GM12878 (cell line): ENCODE data around the gene NLRP9. TPM values are rescaled to one million over a fixed set of nuclear protein-coding genes. Genes with fewer than 3 reads are reported as not detected.
A peak's percentile ranks its signal among the peaks of the same experiment; 100 is the strongest.

Source experiments
- ATAC-seq: fragments of 200-7000 bp; cut with Tn5 transposase; 3 replicates; pipeline ENCODE4 v1.9.1; 2020; ENCODE audit warnings: mild to moderate bottlenecking, moderate library complexity
- BruUV-seq: library from RNA; stranded (reverse); fragments of 400-500 nt; replicated peaks from 2 replicates; lab custom pipeline; 2021; lab: Mats Ljungman, UMichigan
- CTCF ChIA-PET: fragments of 300-600 bp; sonication (Branson Sonifier 250); formaldehyde crosslinking; extraction: SDS; loops from one replicate; lab custom pipeline; 2021; ENCODE audit warnings: inconsistent platforms; lab: Yijun Ruan, JAX
- POLR2A ChIA-PET: fragments of 350-600 bp; formaldehyde crosslinking; extraction: SDS; loops from one replicate; lab custom pipeline; 2021; ENCODE audit warnings: inconsistent platforms; lab: Charles Lee
- RAD21 ChIA-PET: fragments of 300-600 bp; sonication (Branson Sonifier 250); formaldehyde crosslinking; loops from one replicate; lab custom pipeline; 2023; ENCODE audit warnings: antibody characterized with exemption; ENCODE audit not compliant: unreplicated experiment; lab: Charles Lee
- SMC1A ChIA-PET: fragments of 300-600 bp; sonication (Branson Sonifier 250); formaldehyde crosslinking; loops from one replicate; lab custom pipeline; 2023; ENCODE audit not compliant: unreplicated experiment, uncharacterized antibody; lab: Charles Lee
- DNase-seq: peaks from one replicate; pipeline ENCODE4 v3.0.0-alpha.2; 2011; ENCODE audit warnings: low read depth, low spot score
- FAIRE-seq: peaks from 3 replicates; lab custom pipeline; 2011; peaks lifted over from hg19 to GRCh38; lab: Jason Lieb, UNC
- H2AFZ ChIP-seq: 2 replicates; pipeline ENCODE4 v1.6.0; 2011; ENCODE audit warnings: low read depth, low read length, control low read depth; ENCODE audit not compliant: control insufficient read depth
- H3K27ac ChIP-seq: 2 replicates; pipeline ENCODE4 v1.5.1; 2011; ENCODE audit warnings: control low read depth; ENCODE audit not compliant: control insufficient read depth, insufficient read depth
- H3K27me3 ChIP-seq, 2 experiments: replicated peaks in 1 of 2; 2 replicates each; pipeline versions ENCODE4 v1.6.0 to v1.6.1; 2011; ENCODE audit warnings: low read length in 1 of 2; ENCODE audit not compliant: control insufficient read depth in 2 of 2, insufficient read depth in 2 of 2
- H3K36me3 ChIP-seq, 2 experiments: 2 replicates each; pipeline ENCODE4 v1.5.1; 2011; ENCODE audit warnings: low read length in 1 of 2; ENCODE audit not compliant: control insufficient read depth in 2 of 2, insufficient read depth in 2 of 2
- H3K4me1 ChIP-seq: 2 replicates; pipeline ENCODE4 v1.6.1; 2011; ENCODE audit warnings: mild to moderate bottlenecking, low read length, moderate library complexity, mixed read lengths; ENCODE audit not compliant: control insufficient read depth, insufficient read depth
- H3K4me2 ChIP-seq: 2 replicates; pipeline ENCODE4 v1.6.0; 2011; ENCODE audit warnings: control low read depth; ENCODE audit not compliant: control insufficient read depth, insufficient read depth
- H3K4me3 ChIP-seq: fragments of 200-600 bp; sonication (generic); 2 replicates; pipeline ENCODE4 v1.5.1; 2016
- H3K79me2 ChIP-seq: 2 replicates; pipeline ENCODE4 v1.6.0; 2011; ENCODE audit warnings: low read length; ENCODE audit not compliant: control insufficient read depth, insufficient read depth
- H3K9ac ChIP-seq: 2 replicates; pipeline ENCODE4 v1.8.0; 2011; ENCODE audit warnings: low read length, control low read depth, mixed read lengths; ENCODE audit not compliant: control insufficient read depth, insufficient read depth
- H3K9me3 ChIP-seq: replicated peaks from 3 replicates; pipeline ENCODE4 v1.5.1; 2011; ENCODE audit warnings: mild to moderate bottlenecking, low read length; ENCODE audit not compliant: control insufficient read depth, insufficient read depth
- H4K20me1 ChIP-seq: 2 replicates; pipeline ENCODE4 v1.6.0; 2011; ENCODE audit not compliant: control insufficient read depth, insufficient read depth
- USF1 ChIP-seq: IDR thresholded peaks from 2 replicates; pipeline ENCODE4 v1.6.1; 2011; ENCODE audit warnings: borderline replicate concordance, low read depth, mild to moderate bottlenecking, moderate library complexity, mixed read lengths, low read length; ENCODE audit not compliant: insufficient read depth; ENCODE audit errors: extremely low read length
- ZBTB11 ChIP-seq: fragments of 450-650 bp; formaldehyde crosslinking; IDR thresholded peaks from 2 replicates; pipeline ENCODE4 v1.5.0; 2022; ENCODE audit warnings: mild to moderate bottlenecking, missing genetic modification characterization
- ZBTB40 ChIP-seq: fragments of 450-650 bp; IDR thresholded peaks from 2 replicates; pipeline ENCODE4 v1.6.1; 2016; ENCODE audit warnings: mild to moderate bottlenecking, moderate library complexity, borderline replicate concordance
- WGBS: methylation state at CpG from one replicate; pipeline ENCODE4 v1.1.6; 2016; ENCODE audit warnings: low lambda C conversion rate; ENCODE audit not compliant: insufficient replicate concordance, insufficient coverage; ENCODE audit errors: missing lambda C conversion rate; 5-methylcytosine and 5-hydroxymethylcytosine counted together
- in situ Hi-C: fragments of 300-500 bp; cut with MboI; formaldehyde crosslinking; loops from 9 replicates; pipeline ENCODE4 v1.14.3; 2018; ENCODE audit warnings: mixed read lengths
- intact Hi-C: fragments of 100-400 bp; cut with micrococcal nuclease; formaldehyde crosslinking; loops from one replicate; pipeline ENCODE4 v1.14.2; 2022; ENCODE audit not compliant: unreplicated experiment
- polyA plus RNA-seq, 11 experiments: library from polyadenylated mRNA; depleted of rRNA in 4 of 11; unstranded in 6 of 11; stranded (reverse) in 5 of 11; fragments of >200 nt; fragmentation: Nextera tagmentation in 4 of 11; fragmentation: Illumina TruSeq in 1 of 11; extraction: Ambion mirVana in 4 of 11; extraction: Trizol in 1 of 11; gene quantifications; 1 replicate in 1 of 11; 2 replicates in 10 of 11; pipeline versions ENCODE4 v1.2.1 to v1.2.3, GENCODE V29; 2011 to 2016; ENCODE audit warnings: inconsistent platforms in 2 of 11, missing spikeins in 2 of 11, low read depth in 1 of 11
- total RNA-seq, 4 experiments: library from RNA; depleted of rRNA in 3 of 4; stranded (reverse); fragments of >200 nt in 3 of 4; fragmentation: Illumina TruSeq in 1 of 4; extraction: Trizol in 1 of 4; gene quantifications; 2 replicates each; pipeline versions ENCODE4 v1.2.1 to v1.2.3, GENCODE V29; 2013 to 2021

The NLRP9 gene
- total and polyA plus RNA-seq, 10 of the 15 experiments (the other 5 are each of a cell fraction or from before 2014, with no cell fraction given) = not detected

- no peak for TF ChIP-seq USF1
These were observed 54.5 kb downstream of the NLRP9 start (continued) for GRCh38 chr19:55683449-55684261.

GRCh38 chr19:55681131-55682092, 56.8 kb downstream of the NLRP9 start:
- Histone ChIP-seq H2AFZ (no peak overlapping the region), H3K9me3 (no peaks in the 10 kb centered on the region), H3K27ac (no peak overlapping the region), H3K27me3 (no peaks in the 10 kb centered on the region), H3K4me2 (no peak overlapping the region)
- intact Hi-C loops = no loop called here
- in situ Hi-C loops = no loop called here
- RAD21 ChIA-PET = interaction anchor here (0.5 to 1.2 kb wide), 2 partner anchors 27 to 49 kb away, joined by 3 to 5 read pairs; partner anchors contain the start of gene U2AF2
- TF ChIP-seq ZBTB40 (peak; percentile 86), ZBTB11 (CRISPR knock-in tag) (no peak)
- TF ChIP-seq, all 136 proteins: peak for 1
- ChIA-PET POLR2A (no interaction called here), SMC1A (no interaction called here), CTCF (interaction anchor here (0.5 to 1.2 kb wide), 4 partner anchors 24 to 319 kb away, joined by 3 to 4 read pairs (median 3); no protein-coding TSS in a partner anchor)
- FAIRE-seq = no peak
- Histone ChIP-seq H3K9ac (no peak overlapping the region), H3K4me1 (peaks cover 29% of the 10 kb centered on the region), H3K36me3 (peaks cover 26% of the 10 kb centered on the region in 2 experiments), H3K79me2 (peaks cover 55% of the 10 kb centered on the region), H4K20me1 (peaks cover 9% of the 10 kb centered on the region), H3K4me3 (no peak overlapping the region)
- WGBS = 91% methylated on average over 9 of the region's 9 CpGs
- no TSS peak for BruUV-seq
- ATAC-seq = no peak
- no peak for DNase-seq
